GM19438 (cell line): ENCODE data around the gene KCNJ16.
"Not testable (repeated sequence)": the region's sequence is repeated elsewhere in the genome, so short reads cannot be mapped to it uniquely, and the experiment has no call there.

ENCODE experiments used
- ATAC-seq: cut with Tn5 transposase; IDR thresholded peaks from one replicate; pipeline ENCODE4 v1.9.1; 2021; ENCODE audit warnings: low read depth; ENCODE audit not compliant: unreplicated experiment

KCNJ16 gene

DNA sequence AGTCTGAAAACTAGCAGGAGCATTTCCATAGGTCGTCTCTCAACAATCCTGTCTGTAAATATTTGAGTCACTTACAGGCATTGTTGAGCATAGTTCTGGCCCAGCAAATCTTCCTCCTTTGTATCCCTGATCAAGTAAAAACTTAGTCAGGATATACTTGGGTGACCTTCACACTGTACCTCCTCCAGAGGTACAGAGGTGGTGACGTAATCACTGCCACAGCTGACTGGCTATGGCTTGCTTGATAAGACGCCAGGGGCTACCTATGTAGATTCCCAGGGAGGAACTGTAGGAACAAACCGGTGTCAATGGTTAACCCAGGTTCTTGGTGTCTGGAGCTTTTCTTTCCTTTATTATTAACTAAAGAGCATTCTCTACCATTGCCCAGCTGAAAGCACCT is at the start of gene KCNJ16:
TSS of gene KCNJ16 (plus strand) at position 270 of the 400 bp plus-strand sequence. CDS start 56,863 bp downstream, outside the sequence.
- ATAC-seq = no peak

DNA sequence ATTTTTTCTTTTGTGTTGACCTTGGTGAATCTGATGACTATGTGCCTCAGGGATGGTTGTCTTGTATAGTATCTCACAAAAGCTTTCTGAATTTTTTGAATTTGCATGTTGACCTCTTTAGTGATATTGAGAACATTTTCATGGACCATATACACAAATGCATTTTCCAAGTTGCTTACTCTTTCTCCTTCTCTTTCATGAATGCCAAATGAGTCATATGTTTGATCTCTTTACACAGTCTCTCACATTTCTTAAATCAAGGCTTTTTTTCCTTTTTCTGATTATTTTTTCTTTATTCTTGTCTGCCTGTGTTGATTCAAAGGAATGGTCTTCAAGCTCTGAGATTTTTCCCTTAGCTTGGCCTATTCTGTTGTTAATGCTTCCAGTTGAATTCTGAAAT is 46.6 kb upstream of the KCNJ16 start:
- ATAC-seq = no peak

DNA sequence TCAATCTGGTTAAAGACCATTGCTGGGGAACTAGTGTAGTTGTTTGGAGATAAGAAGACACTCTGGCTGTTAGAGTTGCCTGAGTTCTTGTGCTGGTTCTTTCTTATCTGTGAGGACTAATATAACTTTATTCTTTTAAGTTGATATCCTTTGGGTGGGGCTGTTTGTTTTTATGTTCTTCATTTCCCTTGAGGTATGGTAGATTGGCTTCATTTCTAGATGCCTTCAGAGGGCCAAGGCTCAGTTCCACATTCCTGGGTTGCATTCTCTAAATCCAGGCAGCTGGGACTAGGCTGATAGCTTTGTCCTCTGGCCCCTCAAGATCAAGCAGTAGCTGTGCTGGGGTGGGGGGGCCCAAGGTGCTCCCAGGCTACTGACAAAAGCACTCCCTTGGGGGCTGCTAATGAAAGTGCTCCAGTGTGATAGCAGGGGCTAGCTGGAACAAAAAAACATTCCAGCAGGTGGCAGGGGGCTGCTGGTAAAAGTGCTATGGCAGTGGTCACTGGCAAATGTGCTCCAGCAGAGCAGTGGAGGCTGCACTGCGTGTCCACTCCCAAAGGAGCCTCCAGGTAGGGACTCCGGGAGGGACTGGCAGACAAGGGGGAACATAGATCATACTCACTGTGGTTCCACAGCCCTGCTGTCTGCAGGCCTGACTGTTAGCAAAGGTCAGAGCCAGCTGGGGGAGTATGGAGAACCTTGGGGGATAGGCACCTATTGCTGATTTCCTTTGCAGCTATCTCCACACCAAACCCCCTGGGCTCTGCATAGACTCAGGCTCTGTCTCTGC is 45.9 kb upstream of the KCNJ16 start:
- no peak for ATAC-seq

DNA sequence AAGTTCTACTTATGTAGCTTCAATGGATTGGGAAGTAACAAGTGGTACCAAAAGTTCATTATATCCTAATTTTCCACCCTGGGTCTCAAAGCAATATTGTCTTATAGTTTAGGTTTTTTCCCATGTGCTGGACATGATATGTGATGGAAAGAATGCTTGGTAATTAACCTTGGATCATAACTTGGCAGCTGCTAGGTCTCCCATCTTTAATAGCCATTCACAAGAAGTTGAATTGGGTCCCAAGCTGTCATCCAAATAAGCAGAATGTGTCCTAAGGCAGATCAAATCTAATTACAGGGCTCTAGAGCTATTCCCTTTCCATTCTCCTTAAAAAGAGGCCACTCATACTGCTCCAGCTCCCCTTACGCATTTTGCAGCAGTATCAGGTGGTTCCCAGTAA is 44.7 kb upstream of the KCNJ16 start:
- no peak for ATAC-seq

DNA sequence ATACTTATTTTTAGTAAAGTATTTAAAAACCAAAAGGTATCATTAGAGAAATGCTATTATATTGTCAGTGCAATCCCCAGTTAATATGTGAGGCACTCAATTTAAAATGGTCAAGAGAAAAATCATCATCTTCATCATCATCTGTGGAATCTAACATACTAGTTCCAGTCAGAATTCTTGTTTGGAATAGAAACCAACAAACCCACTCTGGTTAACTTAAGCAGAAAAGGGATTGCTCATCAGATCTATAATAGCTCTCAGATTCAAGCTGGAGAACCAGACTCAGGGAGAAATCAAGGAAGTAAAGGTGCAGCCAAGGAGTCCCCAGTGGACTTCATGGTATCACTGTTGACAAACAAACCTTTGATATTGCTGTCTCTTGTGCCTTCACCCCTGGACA is 43.7 kb upstream of the KCNJ16 start:
- no peak for ATAC-seq

DNA sequence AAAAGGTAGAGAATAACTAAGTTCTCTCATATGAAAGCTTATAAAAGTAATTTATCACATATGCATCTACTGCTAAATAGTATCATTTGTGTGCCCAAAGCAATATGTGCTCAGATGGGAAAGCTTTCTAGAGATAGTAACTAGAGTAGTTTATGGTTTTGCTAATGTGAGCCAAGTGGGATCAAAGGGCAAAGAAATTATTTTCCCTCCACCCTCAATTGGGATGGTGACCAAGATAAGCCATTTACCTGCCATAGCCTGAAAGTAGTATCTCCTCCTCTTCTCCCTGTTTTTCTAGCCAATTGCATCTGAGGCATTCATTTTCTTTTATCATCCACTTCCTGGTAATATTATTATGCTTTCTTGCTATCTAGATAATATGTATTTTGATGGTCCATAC is 41.9 kb upstream of the KCNJ16 start:
- ATAC-seq = no peak

DNA sequence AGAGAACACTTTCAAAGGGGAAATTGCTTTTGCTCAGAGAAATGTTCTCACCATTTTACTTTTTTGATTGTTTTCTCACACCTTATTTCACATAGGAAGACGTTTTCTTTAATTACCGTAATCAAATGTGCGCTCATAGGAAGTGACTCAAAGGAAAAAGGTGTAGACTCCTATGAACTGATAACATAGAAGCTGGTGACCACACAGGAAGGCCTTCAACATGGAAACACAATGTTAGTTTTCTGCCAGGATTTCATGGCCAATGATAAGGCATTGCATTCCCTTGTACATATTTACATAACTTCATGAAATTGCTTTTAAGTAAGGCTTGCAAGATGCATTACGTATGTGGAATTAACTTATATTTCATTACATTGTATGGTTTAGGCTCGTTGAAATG is 40.9 kb upstream of the KCNJ16 start:
- no peak for ATAC-seq

DNA sequence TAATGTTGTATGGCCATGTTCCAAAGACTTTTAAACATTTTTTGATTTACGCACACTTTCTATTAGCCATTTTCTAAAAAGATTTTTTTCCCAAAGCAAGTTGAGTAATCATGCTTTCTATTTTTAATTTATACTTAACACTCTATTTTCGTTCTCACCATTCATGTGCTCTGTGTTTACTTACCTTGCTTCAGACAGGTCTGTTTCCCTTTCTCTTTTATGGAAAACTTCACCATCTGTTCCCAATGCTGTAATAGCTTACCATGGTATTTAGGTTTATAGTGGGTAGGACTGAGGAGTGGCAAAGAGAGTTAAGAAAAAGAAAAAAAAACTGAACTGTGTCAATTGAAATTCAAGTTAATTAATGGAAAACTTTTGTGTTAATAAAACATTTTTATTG is 37.5 kb upstream of the KCNJ16 start:
- ATAC-seq = no peak

DNA sequence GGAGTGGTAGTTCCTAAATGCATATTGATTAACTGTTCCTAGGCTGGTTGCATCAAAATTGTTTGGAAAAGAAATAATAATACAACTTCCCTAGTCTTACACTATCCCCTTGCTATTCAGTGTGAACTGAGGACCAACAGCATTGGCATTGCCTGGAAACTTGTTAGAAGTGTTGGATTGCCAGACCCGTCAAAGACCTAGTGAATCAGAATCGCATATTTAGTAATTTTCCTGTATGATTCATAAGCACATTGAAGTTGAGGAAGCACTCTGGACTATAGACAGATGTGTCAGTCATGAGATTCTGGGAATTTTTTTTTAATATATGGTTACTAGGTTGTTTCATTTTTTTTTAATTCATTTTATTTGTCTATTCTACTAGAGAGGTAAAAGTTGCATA is 34.7 kb upstream of the KCNJ16 start:
- no peak for ATAC-seq

DNA sequence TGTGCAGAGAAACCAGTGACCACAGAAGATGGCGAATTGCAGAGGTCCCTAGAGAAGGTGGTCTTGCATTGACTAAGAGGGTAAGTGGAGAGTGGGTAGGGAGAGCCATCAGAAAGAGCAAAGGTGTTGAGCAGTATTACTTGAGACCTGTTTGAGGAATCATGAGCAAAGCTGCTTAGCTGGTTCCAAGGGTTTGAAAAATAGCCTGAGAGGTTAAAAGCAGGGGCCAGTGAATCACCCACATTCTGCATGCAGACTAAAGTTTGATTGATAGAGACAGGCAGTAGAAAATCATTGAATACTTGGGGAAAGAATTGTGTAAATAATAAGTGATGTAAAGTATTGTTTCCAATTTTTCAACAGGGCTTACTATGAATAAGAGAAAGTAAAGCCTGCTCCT is 34.0 kb upstream of the KCNJ16 start:
- no peak for ATAC-seq

DNA sequence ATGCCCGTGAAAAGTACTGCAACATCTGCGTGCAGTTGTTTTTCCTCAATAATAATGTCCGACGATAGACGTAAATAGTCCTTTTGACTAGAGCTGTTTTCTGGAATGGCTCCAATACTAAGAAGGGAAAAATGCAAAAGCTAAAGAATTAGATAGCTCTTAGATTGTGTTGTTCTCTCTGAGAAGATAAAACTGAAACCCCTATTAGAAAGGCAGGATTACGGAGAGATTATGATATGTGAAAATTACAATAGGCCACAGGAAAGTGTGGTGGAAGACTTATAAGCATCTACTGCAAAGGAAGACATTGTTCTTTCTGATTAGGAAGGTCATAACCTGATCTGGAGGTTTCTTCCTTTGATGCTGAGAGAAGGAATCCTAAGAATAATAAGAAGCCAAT is 33.5 kb upstream of the KCNJ16 start:
- ATAC-seq = no peak

DNA sequence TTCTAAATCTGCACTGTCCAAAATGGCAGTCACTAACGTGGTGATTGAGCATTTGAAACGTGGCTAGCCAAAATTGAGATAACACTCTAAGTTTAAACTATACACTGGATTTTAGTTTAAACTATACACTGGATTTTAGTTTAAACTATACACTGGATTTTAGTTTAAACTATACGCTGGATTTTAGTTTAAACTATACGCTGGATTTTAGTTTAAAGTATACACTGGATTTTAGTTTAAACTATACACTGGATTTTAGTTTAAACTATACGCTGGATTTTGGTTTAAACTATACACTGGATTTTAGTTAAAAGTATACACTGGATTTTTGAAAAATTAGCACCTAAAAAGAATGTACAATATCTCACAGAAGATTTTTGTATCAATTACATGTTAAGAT is 29.2 kb upstream of the KCNJ16 start:
- ATAC-seq = not testable (repeated sequence)

DNA sequence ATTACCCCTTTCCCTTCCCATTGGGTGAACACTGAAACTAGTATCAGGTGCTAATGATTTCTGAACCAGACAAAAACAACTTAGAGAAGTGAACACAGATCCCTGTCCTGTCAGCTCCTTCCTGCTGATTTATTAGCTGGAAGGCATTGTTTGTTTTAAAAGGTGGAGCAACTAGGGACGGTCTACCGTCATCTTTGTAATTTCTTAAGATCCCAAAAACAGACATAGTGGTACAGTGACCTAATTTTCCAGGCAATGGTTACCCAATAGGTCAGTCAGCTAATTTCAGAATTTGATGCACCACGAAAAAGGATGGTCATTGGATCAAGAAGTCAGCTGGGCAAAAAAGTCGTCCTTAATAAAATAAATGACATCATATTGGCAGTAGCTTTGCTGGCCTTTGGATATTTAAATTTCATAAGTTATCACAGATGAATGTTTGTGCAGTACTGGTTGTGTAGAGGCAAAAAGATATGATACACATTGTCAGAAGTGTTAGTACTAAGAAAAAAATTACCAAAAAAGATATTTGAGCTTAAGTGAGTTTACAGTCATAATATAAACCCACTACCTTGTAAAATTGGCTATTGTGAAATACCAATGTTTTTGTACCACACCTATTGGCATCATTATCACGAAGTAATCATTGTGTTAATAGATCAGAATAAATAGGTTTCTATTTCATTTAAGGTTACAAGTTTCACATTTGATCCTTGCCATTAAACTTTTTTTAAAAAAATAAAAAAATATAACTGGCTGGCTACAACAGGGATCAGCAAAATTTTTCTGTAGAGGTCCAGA is 27.2 kb upstream of the KCNJ16 start:
- ATAC-seq = no peak

DNA sequence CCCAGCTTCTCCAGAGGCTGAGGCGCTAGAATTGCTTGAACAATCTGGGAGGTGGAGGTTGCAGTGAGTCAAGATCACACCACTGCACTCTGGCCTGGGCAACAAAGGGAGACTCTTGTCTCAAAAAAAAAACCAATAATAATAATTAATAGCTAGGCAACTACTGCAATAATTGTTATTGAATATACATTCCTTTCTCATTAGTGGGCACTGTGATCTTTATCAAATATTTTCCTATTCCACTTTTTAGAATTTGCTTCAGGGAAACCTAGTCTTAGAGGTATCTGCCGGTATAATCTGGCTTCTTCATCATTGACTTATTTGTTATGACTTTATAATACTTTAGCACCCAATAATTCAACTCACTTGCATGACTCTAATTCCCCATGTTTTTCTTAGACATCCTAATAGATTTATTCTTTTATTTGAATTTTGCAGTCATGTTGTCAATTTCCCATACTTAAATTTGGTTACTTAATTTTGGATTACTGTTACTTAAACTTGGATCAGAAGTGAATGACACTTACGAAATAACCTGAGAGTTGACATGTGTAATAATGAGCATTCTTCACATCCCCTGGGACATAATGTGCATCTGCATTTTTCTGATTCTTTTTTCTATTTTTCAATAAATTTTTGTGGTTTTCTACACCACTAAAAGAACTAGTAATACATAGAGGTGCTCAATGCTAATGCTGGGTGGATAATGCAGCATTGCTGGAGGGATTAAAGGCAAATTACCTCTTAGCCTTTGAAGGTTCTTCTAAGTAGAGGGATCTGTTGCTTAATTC is 25.0 kb upstream of the KCNJ16 start:
- no peak for ATAC-seq

DNA sequence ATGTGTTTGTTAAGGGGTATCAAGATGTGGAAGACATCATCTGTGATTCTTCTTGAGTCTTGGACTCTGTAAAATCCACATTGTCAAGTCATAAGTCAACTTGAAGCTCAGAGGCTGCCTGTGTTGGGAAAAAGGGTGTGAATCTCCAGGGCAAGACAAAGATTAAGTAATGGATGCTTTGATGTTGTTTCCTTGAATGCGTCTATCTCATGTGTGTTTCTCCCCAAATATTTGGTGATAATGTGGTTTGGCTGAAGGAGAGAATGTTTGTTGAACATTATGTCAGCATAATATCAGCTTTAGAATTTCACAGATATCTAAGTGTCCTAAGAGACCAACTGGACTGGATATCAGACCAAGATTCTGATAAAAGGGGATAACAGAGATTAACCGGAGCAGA is 24.1 kb upstream of the KCNJ16 start:
- no peak for ATAC-seq

DNA sequence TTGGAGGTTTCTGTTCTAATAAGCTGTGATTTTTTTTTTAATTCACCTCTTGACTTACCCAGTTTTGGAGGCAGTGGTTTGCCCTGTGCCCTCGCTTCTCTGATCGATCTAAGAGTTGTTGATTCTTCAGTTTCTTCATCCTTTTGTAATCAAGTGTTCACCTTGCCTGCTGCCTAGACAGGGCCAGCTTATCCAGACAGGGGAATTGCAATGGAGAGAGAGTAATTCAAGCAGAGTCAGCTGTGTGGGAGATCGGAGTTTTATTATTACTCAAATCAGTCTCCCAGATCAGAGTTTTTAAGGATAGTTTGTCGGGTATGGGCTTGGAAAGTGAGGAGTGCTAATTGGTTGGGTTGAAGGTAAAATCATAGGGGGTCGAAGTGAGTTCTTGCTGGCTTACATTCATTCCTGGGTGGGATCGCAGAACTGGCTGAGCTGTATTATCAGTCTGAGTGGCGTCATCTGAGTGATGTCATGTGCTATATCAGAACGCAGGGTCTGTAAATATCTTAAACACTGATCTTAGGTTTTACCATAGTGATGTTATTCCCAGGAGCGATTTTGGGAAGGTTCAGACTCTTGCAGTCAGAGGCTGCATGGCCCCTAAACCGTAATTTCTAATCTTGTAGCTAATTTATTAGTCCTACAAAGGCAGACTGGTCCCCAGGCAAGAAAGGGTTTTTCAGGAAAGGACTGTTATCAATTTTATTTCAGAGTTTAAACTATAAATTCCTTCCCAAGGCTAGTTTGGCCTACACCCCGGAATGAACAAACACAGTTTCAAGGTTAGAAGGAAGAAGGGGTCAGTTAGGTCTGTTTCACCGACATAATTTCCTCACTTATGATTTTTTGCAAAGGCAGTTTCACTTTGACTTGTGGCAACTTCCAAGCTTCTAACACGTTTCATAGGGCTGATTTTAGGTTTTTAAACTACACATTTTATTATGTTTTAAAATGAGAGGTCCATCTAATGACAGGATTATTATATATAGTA is 21.5 kb upstream of the KCNJ16 start:
- no peak for ATAC-seq

DNA sequence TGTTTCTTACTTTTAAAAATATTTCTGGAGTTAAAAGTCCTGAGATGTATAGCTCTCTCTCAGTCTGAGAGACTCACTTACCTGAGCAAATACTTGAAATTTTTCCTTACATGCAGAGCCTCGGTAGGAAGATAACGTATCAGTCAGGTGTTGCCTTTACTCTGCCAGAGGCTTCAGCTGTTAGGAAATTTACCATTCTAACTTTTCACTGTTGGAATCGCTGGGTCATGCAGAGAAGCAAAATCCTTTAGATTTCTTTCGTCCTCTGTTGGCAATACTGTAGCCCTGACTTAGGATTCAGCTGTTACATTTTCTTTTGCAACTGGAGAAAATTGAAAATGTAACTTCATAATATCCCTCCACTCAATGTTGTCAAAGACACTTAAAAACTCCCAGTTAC is 20.0 kb upstream of the KCNJ16 start:
- ATAC-seq = no peak

DNA sequence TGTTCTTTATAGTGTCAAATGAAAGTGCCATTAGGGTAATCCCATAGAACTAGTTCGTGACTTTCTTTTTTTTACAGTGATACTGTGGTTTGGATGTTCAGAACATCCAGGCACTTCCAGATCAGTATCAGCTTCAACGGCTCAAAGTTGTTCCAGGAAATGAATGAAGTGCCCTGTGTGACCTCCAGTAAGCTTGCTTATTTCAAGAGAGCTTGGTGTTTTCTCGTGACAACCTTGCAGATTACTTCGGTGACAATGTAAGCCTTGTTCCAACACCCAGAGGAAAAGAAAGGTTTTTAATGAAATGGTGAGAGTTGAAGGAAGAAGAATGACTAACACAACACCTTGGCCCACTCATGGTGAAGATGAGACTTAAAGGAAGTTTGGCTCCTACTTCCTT is 16.0 kb upstream of the KCNJ16 start:
- no peak for ATAC-seq

DNA sequence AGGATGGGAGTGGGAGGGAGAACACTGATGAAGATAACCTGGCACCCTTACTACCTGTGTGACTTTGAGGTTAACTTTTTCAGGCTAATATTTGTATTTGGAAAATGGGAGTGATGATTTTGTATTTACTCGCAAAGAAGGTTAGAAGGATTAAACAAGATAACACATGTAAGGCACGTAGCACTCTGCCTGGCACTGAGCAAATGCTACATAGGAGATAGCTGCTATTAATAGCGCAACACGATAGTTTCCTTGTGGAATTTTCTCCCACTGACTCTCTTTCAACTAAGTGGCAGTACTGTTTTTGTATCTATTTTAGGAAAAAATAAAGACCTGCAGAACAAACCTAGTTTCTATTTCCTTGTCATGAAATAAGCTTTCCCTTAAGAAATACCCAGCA is 15.4 kb upstream of the KCNJ16 start:
- ATAC-seq = no peak

DNA sequence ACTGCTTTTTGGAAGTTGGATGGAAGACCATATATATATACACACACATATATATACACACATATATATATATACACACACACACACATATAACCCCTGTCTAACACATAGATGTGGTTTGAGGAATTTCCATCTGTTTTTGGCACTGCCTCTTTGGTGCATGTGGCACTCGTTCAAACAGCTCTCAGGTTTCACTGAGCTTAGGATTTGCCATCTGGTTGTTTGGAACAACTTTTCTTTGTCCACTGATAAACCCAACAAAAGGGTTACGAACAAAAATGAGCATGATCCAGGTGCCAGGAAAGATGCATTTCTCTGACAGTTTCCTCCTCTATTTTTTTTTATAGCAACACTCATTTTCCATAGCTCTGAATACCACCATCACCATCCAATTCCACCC is 14.6 kb upstream of the KCNJ16 start:
- ATAC-seq = no peak
